ENCODE results near the gene NUDT19. TPM values are rescaled to one million over a fixed set of nuclear protein-coding genes. Genes with fewer than 3 reads are reported as not detected.

The NUDT19 gene
- polyA plus RNA-seq, 1 donor: 13.2 TPM

DNA sequence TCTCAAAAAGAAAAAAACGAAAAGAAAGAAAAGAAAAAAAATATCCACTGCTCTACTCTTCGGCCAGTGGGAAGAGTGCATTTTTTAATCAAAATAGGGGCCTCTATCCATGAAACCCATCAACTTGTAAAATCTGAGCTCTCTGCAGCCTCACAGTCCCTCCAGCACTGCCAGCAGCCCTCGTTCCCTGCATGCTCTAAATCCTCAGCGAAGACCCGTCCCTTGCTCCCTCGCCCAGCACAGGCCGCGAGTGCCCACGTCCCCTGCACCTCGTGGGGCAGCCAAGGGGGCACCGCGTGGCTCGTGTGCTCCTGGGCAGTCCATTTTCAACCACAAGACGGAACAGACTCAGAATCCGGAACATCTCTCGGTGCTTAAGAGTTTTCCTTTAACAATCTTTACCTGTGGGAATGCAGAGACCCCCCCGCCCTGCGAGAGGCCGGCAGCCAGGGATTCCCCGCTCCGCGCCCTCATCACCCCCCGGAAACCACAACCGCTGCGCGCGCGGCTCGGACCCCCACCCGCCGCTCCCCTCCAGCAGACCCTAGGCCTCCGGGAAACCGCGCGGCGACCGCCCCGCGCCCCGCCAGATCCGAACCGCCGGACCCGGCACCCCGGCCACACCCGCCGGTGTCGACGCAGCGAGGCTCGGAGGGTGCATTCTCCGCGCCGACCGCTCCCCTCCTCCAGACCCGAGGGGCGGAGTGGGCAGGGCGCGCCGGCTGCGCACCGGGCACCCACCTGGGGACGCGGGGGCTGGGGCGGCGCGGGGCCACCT, 17.3 kb upstream of the NUDT19 start:
- WGBS (ENCODE audit: insufficient coverage, low lambda C conversion rate): no CpG with 5 or more reads among the region's 67 CpGs
- peaks cover 33% of the 10 kb centered on the region for H3K27me3 ChIP-seq (ENCODE audit: control insufficient read depth, insufficient read depth, low read length)
- peaks cover 19% of the 10 kb centered on the region for H3K4me1 ChIP-seq (ENCODE audit: control insufficient read depth, insufficient read depth, low read length)
- H3K4me3 ChIP-seq (ENCODE audit: low read length): peak overlapping the region; percentile 64
- no peak overlapping the region for H3K27ac ChIP-seq (ENCODE audit: low read length)
- peaks cover 12% of the 10 kb centered on the region for H3K9me3 ChIP-seq (ENCODE audit: control insufficient read depth, low read depth, low read length)
- no peaks in the 10 kb centered on the region for H3K36me3 ChIP-seq (ENCODE audit: control insufficient read depth, insufficient read depth, low read length)
- no peak for DNase-seq

DNA sequence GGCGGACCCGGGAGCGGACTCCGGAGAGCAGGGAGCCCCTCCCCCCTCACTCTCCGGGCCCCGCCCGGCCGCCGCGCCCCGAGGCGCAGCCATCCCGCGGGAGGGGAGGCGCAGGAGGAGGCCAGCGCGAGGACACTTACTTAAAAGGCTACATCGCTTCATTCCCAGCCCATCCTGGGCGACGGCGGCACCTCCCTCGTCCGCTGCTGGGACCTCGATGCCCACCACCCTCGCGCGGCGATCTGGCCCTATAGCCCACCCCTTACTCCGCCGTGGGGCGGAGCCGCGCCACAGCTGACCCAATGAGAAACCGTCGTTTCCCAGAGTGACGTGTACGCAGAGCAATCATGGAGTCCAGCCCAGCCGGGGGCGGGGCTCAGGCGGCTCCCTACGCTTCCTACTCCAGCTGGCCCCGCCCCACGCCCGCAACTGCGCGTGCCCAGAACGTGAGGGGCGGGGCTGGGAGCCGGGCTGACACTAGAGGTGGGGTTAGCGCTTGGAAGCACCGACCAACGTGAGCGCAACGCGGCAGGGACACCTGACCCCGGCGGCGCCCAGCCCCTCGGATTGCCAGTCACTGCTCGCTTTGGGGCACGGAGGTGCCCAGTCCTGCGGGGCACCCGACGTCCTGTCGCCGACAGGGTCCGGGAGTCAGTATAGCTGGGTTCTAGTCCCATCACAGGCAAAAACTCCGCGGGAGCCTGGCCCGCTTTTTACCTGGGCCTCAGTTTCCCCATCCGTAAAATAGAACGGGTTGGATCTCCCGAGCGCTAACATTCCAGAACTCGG, 16.5 kb upstream of the NUDT19 start, which contains the start of gene ANKRD27:
Gene ANKRD27 (minus strand): TSS at position 250 of the 789 bp plus-strand sequence. CDS start 16,165 bp downstream, outside the sequence.
- H3K9me3 ChIP-seq (ENCODE audit: control insufficient read depth, low read depth, low read length): peaks cover 12% of the 10 kb centered on the region
- WGBS (ENCODE audit: insufficient coverage, low lambda C conversion rate): no CpG with 5 or more reads among the region's 75 CpGs
- peak within 1 kb of the TSS; percentile 64 for H3K4me3 ChIP-seq (ENCODE audit: low read length)
- no peaks in the 10 kb centered on the region for H3K36me3 ChIP-seq (ENCODE audit: control insufficient read depth, insufficient read depth, low read length)
- peaks cover 34% of the 10 kb centered on the region for H3K27me3 ChIP-seq (ENCODE audit: control insufficient read depth, insufficient read depth, low read length)
- peak; percentile 99 for DNase-seq
- H3K27ac ChIP-seq (ENCODE audit: low read length): peak within 1 kb of the TSS; percentile 77
- H3K4me1 ChIP-seq (ENCODE audit: control insufficient read depth, insufficient read depth, low read length): peaks cover 12% of the 10 kb centered on the region

DNA sequence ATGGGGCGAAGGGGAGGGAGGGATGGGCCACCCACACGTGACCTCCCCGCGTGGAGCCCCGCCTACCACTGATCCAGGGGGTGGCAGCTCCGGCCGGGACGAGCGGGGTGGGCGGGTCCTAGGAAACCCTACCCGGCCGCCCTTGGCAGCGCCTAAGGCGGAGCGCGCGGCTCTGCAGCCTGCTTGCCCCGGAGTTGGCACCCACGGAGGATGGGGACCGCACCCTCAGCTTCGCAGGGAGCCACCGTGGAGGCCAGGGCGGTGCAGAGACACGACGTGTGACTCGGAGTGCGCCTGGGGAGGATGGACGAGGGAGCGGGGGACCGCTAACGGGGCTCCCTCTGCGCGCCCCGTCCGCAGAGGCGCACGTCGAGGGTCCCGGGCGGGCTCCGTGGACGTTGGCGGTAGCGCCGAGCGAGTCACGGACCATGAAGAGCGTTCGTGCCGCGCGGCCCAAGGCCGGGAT, 15.9 kb upstream of the NUDT19 start, which contains the start of gene RGS9BP:
Gene RGS9BP (plus strand): TSS at position 129 of the 466 bp plus-strand sequence. CDS start 416 bp downstream, outside the sequence.
- Histone ChIP-seq H3K27me3 (ENCODE audit: control insufficient read depth, insufficient read depth, low read length) (peaks cover 34% of the 10 kb centered on the region), H3K9me3 (ENCODE audit: control insufficient read depth, low read depth, low read length) (peaks cover 12% of the 10 kb centered on the region), H3K4me3 (ENCODE audit: low read length) (peak within 1 kb of the TSS; percentile 64), H3K36me3 (ENCODE audit: control insufficient read depth, insufficient read depth, low read length) (no peaks in the 10 kb centered on the region), H3K4me1 (ENCODE audit: control insufficient read depth, insufficient read depth, low read length) (peaks cover 9% of the 10 kb centered on the region), H3K27ac (ENCODE audit: low read length) (peak within 1 kb of the TSS; percentile 77)
- no CpG with 5 or more reads among the region's 53 CpGs for WGBS (ENCODE audit: insufficient coverage, low lambda C conversion rate)
- no peak for DNase-seq

DNA sequence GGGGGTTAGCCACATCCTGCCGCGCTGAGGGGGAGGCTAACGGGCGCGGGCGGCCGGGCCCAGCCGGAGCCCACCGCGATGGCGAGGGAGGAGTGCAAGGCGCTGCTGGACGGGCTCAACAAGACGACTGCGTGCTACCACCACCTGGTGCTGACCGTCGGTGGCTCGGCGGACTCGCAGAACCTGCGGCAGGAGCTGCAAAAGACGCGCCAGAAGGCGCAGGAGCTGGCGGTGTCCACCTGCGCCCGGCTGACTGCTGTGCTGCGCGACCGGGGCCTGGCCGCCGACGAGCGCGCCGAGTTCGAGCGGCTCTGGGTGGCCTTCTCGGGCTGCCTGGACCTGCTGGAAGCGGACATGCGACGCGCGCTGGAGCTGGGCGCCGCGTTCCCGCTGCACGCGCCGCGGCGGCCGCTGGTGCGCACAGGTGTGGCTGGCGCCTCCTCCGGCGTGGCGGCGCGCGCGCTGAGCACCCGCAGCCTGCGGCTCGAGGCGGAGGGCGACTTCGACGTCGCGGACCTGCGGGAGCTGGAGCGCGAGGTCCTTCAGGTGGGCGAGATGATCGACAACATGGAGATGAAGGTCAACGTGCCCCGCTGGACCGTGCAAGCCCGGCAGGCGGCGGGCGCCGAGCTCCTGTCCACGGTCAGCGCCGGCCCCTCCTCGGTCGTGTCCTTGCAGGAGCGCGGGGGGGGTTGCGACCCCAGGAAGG, 15.3 kb upstream of the NUDT19 start:
- no peak overlapping the region for H3K4me3 ChIP-seq (ENCODE audit: low read length)
- H3K9me3 ChIP-seq (ENCODE audit: control insufficient read depth, low read depth, low read length): peaks cover 12% of the 10 kb centered on the region
- no CpG with 5 or more reads among the region's 93 CpGs for WGBS (ENCODE audit: insufficient coverage, low lambda C conversion rate)
- H3K36me3 ChIP-seq (ENCODE audit: control insufficient read depth, insufficient read depth, low read length): no peaks in the 10 kb centered on the region
- peaks cover 9% of the 10 kb centered on the region for H3K4me1 ChIP-seq (ENCODE audit: control insufficient read depth, insufficient read depth, low read length)
- peaks cover 34% of the 10 kb centered on the region for H3K27me3 ChIP-seq (ENCODE audit: control insufficient read depth, insufficient read depth, low read length)
- DNase-seq: peak in 1 of 2 donors; percentile 59
- no peak overlapping the region for H3K27ac ChIP-seq (ENCODE audit: low read length)

DNA sequence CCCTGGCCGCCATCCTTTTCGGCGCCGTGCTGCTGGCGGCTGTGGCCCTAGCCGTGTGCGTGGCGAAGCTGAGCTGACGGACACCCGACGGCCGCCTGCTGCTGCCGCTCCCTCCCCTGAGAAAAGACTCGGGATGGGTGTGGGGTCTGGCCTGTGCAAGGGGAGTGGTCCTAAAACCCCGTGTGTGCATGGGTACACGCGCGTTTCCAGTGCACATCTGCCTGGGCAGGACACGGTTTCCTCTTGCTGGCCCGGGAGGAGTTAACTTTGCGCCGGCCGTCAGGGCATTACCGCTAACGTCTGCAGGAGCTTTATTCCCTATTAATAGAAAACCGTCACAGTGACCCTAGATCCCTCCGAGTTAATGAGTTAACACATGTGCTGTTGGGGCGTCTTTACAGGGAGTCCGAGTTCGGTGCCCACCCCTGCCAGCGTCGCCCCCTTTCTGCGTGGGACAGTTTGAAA, 14.7 kb upstream of the NUDT19 start:
- H3K4me1 ChIP-seq (ENCODE audit: control insufficient read depth, insufficient read depth, low read length): peaks cover 9% of the 10 kb centered on the region
- H3K27me3 ChIP-seq (ENCODE audit: control insufficient read depth, insufficient read depth, low read length): peaks cover 34% of the 10 kb centered on the region
- no CpG with 5 or more reads among the region's 33 CpGs for WGBS (ENCODE audit: insufficient coverage, low lambda C conversion rate)
- peaks cover 12% of the 10 kb centered on the region for H3K9me3 ChIP-seq (ENCODE audit: control insufficient read depth, low read depth, low read length)
- no peaks in the 10 kb centered on the region for H3K36me3 ChIP-seq (ENCODE audit: control insufficient read depth, insufficient read depth, low read length)
- no peak overlapping the region for H3K4me3 ChIP-seq (ENCODE audit: low read length)
- no peak overlapping the region for H3K27ac ChIP-seq (ENCODE audit: low read length)
- peak in 1 of 2 donors; percentile 23 for DNase-seq

DNA sequence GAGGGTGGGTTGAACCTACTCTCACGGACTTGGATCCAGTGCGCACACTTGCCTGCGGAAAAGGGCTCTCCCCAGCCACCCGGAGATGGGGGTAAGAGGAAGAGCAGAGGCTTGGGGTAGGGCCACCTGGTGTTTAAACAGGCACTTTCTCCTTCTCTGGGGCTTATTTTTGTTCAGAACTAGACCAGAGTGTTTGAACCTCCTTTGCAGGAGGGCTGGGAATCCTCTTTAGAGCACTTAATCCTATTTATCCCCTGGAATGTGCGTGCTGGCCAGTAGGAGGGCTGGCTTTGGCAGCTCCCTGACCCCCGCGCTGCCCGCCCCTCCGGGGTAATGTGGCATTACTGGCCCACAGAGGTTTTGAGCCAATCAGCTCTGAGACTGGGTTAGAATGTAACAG, 14.0 kb upstream of the NUDT19 start:
- H3K27ac ChIP-seq (ENCODE audit: low read length): no peak overlapping the region
- H3K27me3 ChIP-seq (ENCODE audit: control insufficient read depth, insufficient read depth, low read length): peaks cover 34% of the 10 kb centered on the region
- DNase-seq: no peak
- peaks cover 9% of the 10 kb centered on the region for H3K4me1 ChIP-seq (ENCODE audit: control insufficient read depth, insufficient read depth, low read length)
- no peaks in the 10 kb centered on the region for H3K36me3 ChIP-seq (ENCODE audit: control insufficient read depth, insufficient read depth, low read length)
- peaks cover 12% of the 10 kb centered on the region for H3K9me3 ChIP-seq (ENCODE audit: control insufficient read depth, low read depth, low read length)
- no peak overlapping the region for H3K4me3 ChIP-seq (ENCODE audit: low read length)
- no CpG with 5 or more reads among the region's 9 CpGs for WGBS (ENCODE audit: insufficient coverage, low lambda C conversion rate)

DNA sequence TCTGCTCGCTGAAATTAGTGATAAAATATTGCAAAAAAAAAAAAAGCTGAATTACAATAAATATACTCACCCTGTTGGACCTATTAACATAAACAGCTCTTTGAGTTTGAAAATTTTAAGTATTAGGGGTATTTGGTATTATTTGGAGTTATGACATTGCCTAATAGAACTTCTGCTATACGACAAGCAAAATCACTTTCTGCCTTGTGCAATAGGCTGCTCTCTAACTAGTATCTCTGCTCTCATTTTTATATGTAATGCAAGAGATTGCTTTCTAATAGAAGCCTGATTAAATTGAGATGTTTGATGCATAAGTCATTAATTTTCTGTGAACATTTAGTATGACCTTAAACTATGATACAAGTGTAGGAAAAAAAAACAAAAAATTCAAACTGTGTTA, 10.6 kb upstream of the NUDT19 start:
- Histone ChIP-seq H3K27me3 (ENCODE audit: control insufficient read depth, insufficient read depth, low read length) (peaks cover 27% of the 10 kb centered on the region), H3K9me3 (ENCODE audit: control insufficient read depth, low read depth, low read length) (peaks cover 7% of the 10 kb centered on the region), H3K4me3 (ENCODE audit: low read length) (no peak overlapping the region), H3K36me3 (ENCODE audit: control insufficient read depth, insufficient read depth, low read length) (no peaks in the 10 kb centered on the region), H3K4me1 (ENCODE audit: control insufficient read depth, insufficient read depth, low read length) (peaks cover 2% of the 10 kb centered on the region), H3K27ac (ENCODE audit: low read length) (no peak overlapping the region)
- WGBS (ENCODE audit: insufficient coverage, low lambda C conversion rate): no CpG with 5 or more reads among the region's 2 CpGs
- DNase-seq: no peak

DNA sequence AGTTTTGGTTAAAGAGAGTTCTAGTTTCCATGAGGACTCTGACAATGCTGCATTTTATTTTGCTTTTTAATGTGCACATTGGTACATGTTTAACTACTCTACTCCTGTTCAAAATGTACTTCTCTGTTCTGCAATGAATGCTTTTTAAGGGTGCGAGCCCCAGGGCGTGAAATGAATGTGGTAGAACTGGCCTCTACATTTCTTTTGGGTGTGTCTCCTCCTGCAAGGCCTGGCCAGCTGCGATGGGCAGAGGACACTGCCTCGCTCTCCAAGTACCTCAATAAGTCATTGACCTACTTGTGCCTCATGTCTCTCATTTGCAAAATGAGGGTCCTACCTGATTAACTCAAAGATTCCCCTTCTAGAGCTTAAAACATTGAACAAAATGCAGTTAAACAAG, 9.3 kb upstream of the NUDT19 start:
- peaks cover 14% of the 10 kb centered on the region for H3K27me3 ChIP-seq (ENCODE audit: control insufficient read depth, insufficient read depth, low read length)
- H3K36me3 ChIP-seq (ENCODE audit: control insufficient read depth, insufficient read depth, low read length): no peaks in the 10 kb centered on the region
- H3K4me3 ChIP-seq (ENCODE audit: low read length): no peak overlapping the region
- no peaks in the 10 kb centered on the region for H3K9me3 ChIP-seq (ENCODE audit: control insufficient read depth, low read depth, low read length)
- no peak overlapping the region for H3K27ac ChIP-seq (ENCODE audit: low read length)
- no peak for DNase-seq
- no peaks in the 10 kb centered on the region for H3K4me1 ChIP-seq (ENCODE audit: control insufficient read depth, insufficient read depth, low read length)
- no CpG with 5 or more reads among the region's 4 CpGs for WGBS (ENCODE audit: insufficient coverage, low lambda C conversion rate)

DNA sequence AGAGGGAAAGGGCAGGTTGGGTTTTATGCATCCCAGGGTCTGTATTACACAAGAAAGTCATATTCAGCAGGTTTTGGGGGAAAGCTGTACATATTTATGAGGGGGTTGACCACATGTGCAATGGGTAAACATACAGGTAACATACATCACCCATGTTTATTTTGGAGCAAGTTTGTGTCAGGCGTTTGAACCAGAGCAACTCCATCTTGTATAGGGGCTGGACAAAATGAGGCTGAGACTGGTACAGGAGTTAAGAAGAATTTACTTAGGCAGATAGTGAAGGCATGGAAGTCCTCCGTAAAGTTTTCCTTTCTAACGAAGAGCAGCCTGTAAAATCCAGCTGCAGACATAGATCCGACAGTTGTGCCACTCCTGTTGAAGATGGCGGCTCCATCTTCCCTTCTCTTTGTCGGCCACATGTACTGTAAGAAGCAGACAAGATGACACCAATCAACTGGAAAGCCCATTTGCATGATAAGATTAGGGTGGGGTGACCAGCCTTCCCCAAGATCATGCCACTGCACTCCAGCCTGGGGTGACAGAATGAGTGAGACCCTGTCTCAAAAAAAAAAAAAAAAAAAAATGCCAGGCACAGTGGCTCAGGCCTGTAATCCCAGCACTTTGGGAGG, 4.7 kb upstream of the NUDT19 start:
- H3K27me3 ChIP-seq (ENCODE audit: control insufficient read depth, insufficient read depth, low read length): no peaks in the 10 kb centered on the region
- H3K36me3 ChIP-seq (ENCODE audit: control insufficient read depth, insufficient read depth, low read length): no peaks in the 10 kb centered on the region
- no peak overlapping the region for H3K4me3 ChIP-seq (ENCODE audit: low read length)
- H3K9me3 ChIP-seq (ENCODE audit: control insufficient read depth, low read depth, low read length): no peaks in the 10 kb centered on the region
- WGBS (ENCODE audit: insufficient coverage, low lambda C conversion rate): no CpG with 5 or more reads among the region's 6 CpGs
- no peak overlapping the region for H3K27ac ChIP-seq (ENCODE audit: low read length)
- DNase-seq: no peak
- peaks cover 8% of the 10 kb centered on the region for H3K4me1 ChIP-seq (ENCODE audit: control insufficient read depth, insufficient read depth, low read length)
